GM18858 (cell line): ENCODE results near the gene MRPL42.
"Not testable (repeated sequence)": the region's sequence is repeated elsewhere in the genome, so short reads cannot be mapped to it uniquely, and the experiment has no call there.

Source experiments
- ATAC-seq: cut with Tn5 transposase; IDR thresholded peaks from one replicate; pipeline ENCODE4 v1.9.1; 2021; ENCODE audit not compliant: unreplicated experiment

MRPL42 gene

GRCh38 chr12:93467351-93468007 is at the start of gene MRPL42:
Gene MRPL42 (plus strand): TSS chr12:93467514. CDS start chr12:93469286, 1,772 bp downstream.
- peak; percentile 82 for ATAC-seq

DNA sequence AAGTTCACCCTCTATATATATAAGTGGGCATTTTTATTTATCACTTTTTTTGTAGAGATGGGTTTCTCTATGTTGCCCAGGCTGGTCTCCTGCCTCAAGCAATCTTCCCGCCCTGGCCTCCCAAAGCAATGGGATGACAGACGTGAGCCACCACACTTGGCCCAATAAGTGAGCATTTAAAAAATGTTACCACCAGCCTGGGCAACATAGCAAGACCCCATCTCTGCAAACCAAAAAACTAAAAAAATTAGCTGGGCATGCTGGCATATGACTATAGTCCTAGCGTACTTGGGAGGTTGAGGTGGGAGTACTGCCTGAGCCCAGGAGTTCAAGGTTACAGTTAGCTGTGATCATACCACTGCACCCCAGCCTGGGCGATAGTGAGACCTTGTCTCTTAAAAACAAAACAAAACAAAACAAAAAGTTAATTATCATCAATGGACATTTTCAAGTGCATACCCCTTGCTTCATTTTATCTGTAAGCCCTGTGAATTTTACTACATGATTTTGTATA is 49.3 kb upstream of the MRPL42 start:
- ATAC-seq: no peak

DNA sequence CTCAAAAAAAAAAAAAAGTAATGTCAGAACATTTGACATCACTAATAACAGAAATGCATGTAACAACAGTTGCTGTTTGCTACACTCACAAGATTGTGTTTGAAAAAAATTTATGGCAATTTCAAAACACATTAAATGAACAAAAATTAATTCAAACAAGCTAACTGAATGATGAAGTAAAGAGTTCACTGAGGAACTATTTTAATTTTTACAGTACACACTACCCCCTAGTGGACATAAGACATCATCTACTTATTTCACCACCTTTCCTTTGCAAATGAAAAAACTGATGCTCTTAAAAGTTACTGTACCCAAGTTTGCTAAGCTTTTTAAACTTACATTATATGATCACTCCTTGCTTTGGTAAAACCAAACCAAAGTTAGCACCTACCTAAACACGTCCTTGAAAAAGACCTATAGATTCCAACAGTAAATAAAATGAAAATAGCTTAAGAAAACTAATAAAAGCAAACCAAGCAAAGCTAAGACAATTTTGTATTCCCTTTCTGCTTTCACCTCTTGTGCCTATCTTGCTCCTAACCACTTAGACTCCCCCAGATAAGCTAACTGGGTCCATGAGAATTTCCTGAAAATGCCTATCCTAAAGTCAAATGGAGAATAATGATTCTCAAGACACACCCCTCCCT is 47.8 kb upstream of the MRPL42 start:
- ATAC-seq: no peak

- ATAC-seq: no peak
Measured at GRCh38 chr12:93422050-93422449, 45.3 kb upstream of the MRPL42 start.

GRCh38 chr12:93425736-93426411 is 41.4 kb upstream of the MRPL42 start:
- ATAC-seq: no peak

DNA sequence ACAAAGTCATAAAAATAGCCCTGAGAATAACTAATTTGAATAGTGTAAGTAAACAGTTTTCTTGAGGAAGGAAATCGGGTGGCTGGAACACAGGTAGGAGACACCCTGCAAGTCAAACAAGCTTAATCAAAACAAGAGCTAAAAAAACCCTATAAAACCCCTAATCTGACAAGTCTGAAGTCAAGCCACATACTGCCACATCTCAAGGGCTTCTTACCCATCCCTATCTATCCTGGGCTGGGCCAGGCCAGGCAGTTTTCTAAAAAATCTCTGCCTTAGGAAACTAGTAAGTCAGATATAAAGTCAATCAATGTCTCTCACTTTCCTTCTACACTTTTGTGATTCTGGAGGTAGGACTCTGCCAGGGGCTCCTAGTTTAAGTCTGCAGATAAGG is 40.9 kb upstream of the MRPL42 start:
- ATAC-seq: no peak

DNA sequence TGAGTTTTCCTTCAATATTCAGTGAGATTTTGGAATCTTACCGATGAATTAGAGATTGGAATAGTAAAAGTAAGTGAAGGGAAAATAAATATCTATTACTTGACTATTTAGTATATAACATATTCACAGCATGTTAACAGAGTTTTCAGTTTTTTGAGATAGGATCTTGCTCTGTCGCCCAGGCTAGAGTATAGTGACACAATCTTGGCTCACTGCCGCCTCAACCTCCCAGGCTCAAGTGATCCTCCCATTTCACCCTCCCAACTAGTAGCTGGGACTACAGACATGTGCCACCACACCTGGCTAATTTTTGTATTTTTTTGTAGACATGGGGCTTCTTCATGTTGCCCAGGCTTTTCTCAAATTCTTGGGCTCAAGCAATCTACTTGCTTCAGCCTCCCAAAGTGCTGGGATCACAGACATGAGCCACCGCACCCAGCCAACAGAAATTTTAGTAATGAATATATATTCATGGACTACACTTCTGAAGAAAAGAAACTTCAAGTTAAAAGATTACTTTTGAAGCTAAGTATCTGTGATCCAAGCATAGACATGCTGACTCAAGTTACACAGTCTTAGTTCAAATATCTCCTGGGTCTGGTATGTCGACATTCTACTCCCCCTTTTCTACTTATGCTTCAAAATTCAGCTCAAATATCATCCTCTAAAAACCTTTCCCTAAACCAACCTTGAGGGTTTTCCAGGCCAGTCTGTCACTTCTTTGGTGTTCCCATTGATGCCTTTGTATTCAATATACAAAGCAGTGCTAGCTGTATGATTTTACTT is 39.3 kb upstream of the MRPL42 start:
- ATAC-seq: no peak

GRCh38 chr12:93429448-93429847 is 37.9 kb upstream of the MRPL42 start:
- no peak for ATAC-seq

DNA sequence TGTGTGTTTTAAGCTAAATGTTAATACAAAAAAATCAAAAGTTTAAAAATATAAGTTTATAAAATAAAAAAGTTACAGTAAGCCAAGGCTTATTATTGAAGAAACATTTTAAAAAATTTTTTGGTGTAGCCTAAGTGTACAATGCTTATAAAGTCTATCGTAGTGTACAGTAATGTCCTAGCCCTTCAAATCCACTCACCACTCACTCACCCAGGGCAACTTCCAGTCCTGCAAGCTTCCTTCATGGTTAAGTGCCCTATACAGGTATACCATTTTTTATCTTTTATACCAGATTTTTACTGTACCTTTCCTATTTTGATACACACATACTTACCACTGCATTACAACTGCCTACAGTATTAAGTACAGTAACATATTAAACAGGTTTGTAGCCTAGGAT is 37.5 kb upstream of the MRPL42 start:
- ATAC-seq: no peak

- ATAC-seq: no peak
Measured at GRCh38 chr12:93430280-93430679, 37.0 kb upstream of the MRPL42 start.

- not testable (repeated sequence) for ATAC-seq
Measured at GRCh38 chr12:93432031-93432430, 35.3 kb upstream of the MRPL42 start.

DNA sequence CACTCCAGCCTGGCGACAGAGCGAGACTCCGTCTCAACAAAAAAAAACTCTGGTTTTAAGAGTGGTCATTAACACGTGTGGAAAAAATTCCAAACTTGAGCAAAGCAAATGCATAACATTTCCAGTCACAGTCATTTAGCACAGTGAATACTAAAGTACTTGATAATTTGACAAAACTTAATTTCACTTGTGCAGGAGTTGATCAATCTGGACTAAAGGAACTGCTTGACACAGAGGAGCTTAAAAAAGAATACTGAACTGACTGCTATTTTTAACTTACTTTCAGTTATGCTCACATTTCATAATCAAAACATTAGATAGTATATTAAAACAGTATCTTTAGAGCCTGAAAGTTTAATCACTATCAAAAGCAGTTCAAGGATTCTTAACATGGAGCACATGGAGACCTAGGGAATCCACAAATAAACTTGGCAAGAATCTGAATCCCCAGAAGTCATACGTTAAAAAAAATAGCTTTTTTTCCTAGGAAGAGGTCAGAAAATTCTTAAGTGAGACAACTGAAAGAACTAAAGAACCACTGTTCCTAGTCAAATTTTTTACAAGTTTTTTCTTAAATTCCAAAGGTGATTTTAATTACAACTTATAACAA is 33.0 kb upstream of the MRPL42 start:
- no peak for ATAC-seq

DNA sequence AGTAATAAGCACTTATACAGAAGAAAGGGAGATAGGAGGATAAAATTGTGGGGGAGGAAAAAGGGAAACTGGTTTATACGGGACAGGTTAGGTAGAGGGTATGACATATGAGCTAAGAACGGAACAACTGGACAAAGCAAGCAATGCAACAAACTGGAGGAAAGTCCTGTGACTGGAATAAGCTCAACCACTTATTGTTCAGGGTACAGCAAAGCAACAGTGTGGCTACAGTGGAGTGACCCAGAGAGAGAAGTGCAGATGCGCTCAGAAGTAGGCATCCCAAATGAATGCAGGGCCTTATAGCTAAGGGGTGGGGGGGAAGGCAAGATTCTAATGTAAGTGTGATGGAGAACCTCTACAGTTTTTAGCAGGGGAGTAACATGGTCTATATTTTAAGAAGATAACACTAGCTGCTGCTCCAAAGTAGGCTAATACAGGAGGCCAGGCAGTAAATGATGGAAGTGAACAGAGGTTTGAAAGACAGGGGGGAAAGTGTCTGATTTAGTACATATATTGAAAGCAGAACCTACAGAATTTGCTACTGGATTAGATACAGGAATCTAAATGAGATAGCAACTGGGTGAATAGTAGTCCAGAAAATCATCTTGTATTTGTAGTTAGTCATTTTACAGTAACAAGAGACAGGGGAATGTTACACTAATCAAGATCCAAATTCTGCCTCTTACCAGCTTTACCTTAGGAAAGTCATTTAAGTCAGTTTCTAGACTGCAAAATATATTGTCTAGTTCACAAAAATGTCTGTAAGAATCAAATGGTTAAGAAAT is 28.9 kb upstream of the MRPL42 start:
- ATAC-seq: no peak

GRCh38 chr12:93440043-93440835 is 27.1 kb upstream of the MRPL42 start:
- ATAC-seq: no peak

DNA sequence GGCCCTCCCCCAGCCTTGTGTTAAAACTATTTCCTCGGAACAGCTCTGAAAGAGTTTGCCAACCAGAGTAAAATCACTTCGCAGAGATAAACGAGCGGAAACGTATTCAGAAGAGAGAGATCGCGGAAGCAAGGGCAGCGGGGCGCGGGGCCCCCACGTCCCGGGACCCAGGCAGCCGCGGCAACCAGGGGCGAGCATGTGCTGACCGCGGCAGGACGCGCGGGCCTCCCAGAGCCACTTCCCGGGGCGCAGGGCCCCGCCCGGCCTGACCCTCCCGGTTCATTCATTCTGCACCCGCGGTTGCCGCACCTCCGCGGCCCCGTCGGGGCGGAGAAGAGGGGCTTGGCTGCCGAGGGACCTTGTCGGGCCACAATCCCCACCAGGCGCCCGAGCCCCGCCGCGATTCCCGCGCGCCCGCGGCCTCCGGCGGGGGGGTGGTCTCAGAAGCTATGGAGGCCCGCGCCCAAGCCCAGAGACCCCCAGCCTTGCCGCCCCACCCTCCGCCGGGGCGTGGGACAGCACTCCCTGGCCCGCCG is 26.2 kb upstream of the MRPL42 start:
- ATAC-seq: no peak

DNA sequence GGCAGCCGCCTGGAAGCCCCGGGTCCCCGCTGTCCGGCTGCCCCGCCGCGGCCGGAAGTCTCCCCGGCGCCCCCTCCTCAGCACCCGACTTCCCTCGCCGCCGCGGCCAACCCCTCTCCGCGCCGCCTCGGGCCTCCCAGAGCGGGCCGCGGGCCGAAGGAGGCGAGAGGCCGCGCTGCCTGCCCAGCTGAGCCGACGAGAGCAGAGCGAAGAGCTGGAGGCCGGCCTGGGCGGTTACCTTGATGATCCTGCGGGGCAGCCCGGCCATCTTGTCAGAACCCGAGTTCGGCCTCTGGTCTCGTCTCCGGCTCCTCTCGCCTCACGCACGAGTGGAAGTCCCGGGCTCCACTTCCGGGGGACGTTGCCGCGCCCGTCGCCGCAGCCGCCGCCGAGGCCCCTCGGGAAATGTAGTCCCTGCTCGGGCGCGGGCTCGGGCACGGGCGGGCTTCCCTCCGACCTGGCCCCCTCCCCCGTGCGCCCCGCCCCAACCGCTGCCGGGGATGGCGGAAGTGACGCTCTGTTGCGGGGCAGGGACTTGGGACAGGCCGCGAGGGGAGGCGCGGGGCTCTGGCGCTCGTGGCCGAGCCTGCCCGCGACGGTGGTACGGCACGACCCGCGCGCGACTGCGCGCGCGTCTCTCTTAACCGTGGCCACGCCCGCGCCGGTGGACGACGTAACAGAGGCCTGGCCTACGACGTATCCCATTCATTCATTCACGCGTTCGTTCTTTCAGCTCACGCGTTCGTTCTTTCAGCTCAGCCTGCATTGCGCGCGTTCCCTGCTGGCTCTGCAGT is 25.5 kb upstream of the MRPL42 start, which contains the start of gene UBE2N:
Gene UBE2N (minus strand): TSS at position 331 of the 794 bp plus-strand sequence. CDS start 63 bp downstream, at position 268.
- peak; percentile 67 for ATAC-seq

- ATAC-seq: no peak
Measured at GRCh38 chr12:93442411-93443340, 24.6 kb upstream of the MRPL42 start.
